Measurements from ENCODE around the gene ANKRD13A.
"Not testable (repeated sequence)": the region's sequence is repeated elsewhere in the genome, so short reads cannot be mapped to it uniquely, and the experiment has no call there.

The ANKRD13A gene

DNA sequence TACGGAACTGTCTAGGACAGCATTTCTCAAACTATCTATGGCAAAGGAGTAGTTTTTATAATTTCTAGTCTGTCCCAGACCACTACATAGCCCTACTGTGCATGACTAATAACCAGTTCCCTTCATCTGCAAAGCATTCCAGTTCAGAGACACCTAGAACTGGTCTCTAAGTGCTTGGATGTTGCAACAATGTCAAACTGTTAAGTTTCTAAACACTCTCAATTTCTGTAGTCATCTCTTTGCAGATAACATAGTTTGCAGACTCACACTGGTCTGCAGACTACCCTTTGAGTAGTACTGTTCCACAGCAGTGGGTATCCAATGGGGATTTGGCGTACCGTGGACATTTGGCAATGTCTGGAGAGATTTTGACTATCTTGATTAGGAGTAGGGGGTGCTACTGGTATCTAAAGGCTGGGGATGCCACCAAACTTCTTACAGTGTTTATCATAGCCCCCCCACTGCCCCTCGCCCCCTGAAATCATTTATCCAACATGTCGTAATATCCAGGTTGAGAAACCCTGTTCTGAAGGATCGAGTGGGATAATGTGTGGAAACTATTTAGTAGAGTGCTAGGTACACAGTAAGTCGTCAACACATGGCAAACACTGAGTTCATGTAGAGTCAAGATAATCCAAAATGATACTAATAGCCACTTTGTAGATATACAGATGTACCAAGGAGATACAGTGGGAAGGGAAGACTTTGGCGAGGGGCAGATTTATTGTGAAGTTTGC is 47.4 kb downstream of the ANKRD13A start:
- Histone ChIP-seq H3K9me3 (ENCODE audit: control insufficient read depth, low read length) (no peaks in the 10 kb centered on the region), H3K4me3 (ENCODE audit: low read length) (no peak overlapping the region), H3K4me1 (ENCODE audit: control insufficient read depth, insufficient read depth, low read length) (peaks cover 20% of the 10 kb centered on the region), H3K9ac (ENCODE audit: low read length) (no peak overlapping the region), H3K36me3 (ENCODE audit: control insufficient read depth, insufficient read depth, low read length) (no peaks in the 10 kb centered on the region), H3K27me3 (ENCODE audit: control insufficient read depth, insufficient read depth, low read length) (no peaks in the 10 kb centered on the region)

DNA sequence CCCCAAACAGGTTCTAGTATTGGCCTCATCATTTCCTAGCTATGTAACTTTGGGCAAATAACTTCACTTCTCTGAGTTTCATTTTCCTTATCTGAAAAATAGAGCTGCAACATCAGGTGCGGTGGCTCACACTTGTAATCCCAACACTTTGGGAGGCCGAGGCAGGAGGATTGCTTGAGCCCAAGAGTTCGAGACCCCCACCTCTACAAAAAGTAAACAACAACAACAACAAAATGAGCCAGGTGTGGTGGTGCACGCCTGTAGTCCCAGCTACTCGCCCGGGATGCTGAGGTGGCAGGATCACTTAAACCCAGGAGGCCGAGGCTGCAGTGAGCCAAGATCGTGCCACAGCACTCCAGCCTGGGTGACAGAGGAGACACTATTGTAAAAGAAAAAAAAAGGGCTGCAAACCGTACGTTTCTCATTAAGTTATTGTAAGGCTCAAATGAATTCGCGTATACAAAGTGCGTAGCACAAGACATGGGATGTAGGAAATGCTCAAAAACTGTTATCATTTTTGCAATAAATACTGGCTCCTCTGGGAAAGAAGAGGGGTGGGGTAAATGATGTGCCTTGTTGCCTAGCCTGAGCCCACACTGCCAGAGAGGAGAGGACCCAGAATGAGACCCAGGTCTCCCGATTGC is 48.2 kb downstream of the ANKRD13A start:
- Histone ChIP-seq H3K9ac (ENCODE audit: low read length) (peak overlapping the region; percentile 84), H3K27me3 (ENCODE audit: control insufficient read depth, insufficient read depth, low read length) (no peaks in the 10 kb centered on the region), H3K36me3 (ENCODE audit: control insufficient read depth, insufficient read depth, low read length) (no peaks in the 10 kb centered on the region), H3K9me3 (ENCODE audit: control insufficient read depth, low read length) (no peaks in the 10 kb centered on the region), H3K4me1 (ENCODE audit: control insufficient read depth, insufficient read depth, low read length) (peaks cover 20% of the 10 kb centered on the region), H3K4me3 (ENCODE audit: low read length) (peak overlapping the region; percentile 9)

- H3K27me3 ChIP-seq (ENCODE audit: control insufficient read depth, insufficient read depth, low read length) = no peaks in the 10 kb centered on the region
- no peaks in the 10 kb centered on the region for H3K36me3 ChIP-seq (ENCODE audit: control insufficient read depth, insufficient read depth, low read length)
- peak within 1 kb of the TSS; percentile 84 for H3K9ac ChIP-seq (ENCODE audit: low read length)
- peak within 1 kb of the TSS; percentile 9 for H3K4me3 ChIP-seq (ENCODE audit: low read length)
- peaks cover 14% of the 10 kb centered on the region for H3K4me1 ChIP-seq (ENCODE audit: control insufficient read depth, insufficient read depth, low read length)
- H3K9me3 ChIP-seq (ENCODE audit: control insufficient read depth, low read length) = no peaks in the 10 kb centered on the region
These were observed 49.2 kb downstream of the ANKRD13A start, which contains the start of gene C12orf76 for GRCh38 chr12:110048242-110049027. TSS of gene C12orf76 (minus strand) at chr12:110048522. CDS start at chr12:110048495, 27 bp downstream.

DNA sequence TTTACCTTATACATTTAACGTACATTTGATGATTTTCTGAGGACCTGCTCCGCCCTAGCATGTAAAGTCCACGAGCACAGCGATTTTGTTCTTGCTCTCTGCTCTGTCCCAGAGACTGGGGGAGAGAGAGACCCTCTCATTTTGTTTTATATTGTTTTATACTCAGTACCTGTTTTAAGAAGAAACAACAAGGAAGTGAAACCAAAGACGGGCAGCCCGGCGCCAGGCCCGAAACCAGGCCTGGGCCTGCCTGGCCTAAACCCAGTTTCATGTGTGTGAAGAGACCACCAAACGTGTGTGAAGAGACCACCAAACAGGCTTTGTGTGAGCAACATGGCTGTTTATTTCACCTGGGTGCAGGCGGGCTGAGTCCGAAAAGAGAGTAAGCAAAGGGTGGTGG is 49.8 kb downstream of the ANKRD13A start:
- H3K36me3 ChIP-seq (ENCODE audit: control insufficient read depth, insufficient read depth, low read length); H3K9me3 ChIP-seq (ENCODE audit: control insufficient read depth, low read length); H3K27me3 ChIP-seq (ENCODE audit: control insufficient read depth, insufficient read depth, low read length): not testable (repeated sequence)
- Histone ChIP-seq H3K4me3 (ENCODE audit: low read length) (peak overlapping the region; percentile 9), H3K9ac (ENCODE audit: low read length) (peak overlapping the region; percentile 84), H3K4me1 (ENCODE audit: control insufficient read depth, insufficient read depth, low read length) (peaks cover 12% of the 10 kb centered on the region)

DNA sequence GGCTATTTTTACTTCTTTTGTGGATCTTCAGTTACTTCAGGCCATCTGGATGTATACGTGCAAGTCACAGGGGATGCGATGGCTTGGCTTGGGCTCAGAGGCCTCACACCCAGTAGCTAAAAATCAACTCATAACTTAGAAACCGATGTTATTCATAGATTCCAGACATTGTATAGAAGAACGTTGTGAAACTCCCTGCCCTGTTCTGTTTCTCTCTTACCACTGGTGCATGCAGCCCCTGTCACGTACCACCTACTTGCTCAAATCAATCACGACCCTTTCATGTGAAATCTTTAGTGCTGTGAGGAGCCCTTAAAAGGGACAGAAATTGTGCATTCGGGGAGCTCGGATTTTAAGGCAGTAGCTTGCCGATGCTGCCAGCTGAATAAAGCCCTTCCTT is 50.4 kb downstream of the ANKRD13A start:
- H3K36me3 ChIP-seq (ENCODE audit: control insufficient read depth, insufficient read depth, low read length); H3K9me3 ChIP-seq (ENCODE audit: control insufficient read depth, low read length); H3K9ac ChIP-seq (ENCODE audit: low read length); H3K27me3 ChIP-seq (ENCODE audit: control insufficient read depth, insufficient read depth, low read length); H3K4me3 ChIP-seq (ENCODE audit: low read length): not testable (repeated sequence)
- peaks cover 12% of the 10 kb centered on the region for H3K4me1 ChIP-seq (ENCODE audit: control insufficient read depth, insufficient read depth, low read length)

DNA sequence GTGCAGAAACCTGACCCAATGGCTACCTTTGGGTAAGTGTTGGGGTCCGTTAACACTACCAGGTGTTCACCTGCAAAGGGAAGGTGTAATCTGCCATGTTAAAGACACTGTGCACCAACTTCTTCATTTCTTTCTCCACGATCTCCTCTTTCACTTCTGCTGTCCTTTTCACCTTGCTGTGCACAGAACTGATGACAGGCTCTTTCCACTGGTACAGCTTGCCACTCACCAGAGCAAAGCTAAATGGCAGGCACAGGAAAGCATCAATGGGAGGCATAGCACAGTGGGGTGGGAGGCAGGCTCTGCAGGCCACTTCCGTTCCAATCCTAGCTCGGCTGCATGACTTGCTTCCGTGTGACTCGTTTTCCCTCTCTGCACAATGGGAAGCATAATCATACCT is 51.7 kb downstream of the ANKRD13A start:
- no peak overlapping the region for H3K9ac ChIP-seq (ENCODE audit: low read length)
- H3K4me3 ChIP-seq (ENCODE audit: low read length) = no peak overlapping the region
- no peaks in the 10 kb centered on the region for H3K9me3 ChIP-seq (ENCODE audit: control insufficient read depth, low read length)
- H3K4me1 ChIP-seq (ENCODE audit: control insufficient read depth, insufficient read depth, low read length) = peaks cover 12% of the 10 kb centered on the region
- H3K27me3 ChIP-seq (ENCODE audit: control insufficient read depth, insufficient read depth, low read length) = no peaks in the 10 kb centered on the region
- no peaks in the 10 kb centered on the region for H3K36me3 ChIP-seq (ENCODE audit: control insufficient read depth, insufficient read depth, low read length)

DNA sequence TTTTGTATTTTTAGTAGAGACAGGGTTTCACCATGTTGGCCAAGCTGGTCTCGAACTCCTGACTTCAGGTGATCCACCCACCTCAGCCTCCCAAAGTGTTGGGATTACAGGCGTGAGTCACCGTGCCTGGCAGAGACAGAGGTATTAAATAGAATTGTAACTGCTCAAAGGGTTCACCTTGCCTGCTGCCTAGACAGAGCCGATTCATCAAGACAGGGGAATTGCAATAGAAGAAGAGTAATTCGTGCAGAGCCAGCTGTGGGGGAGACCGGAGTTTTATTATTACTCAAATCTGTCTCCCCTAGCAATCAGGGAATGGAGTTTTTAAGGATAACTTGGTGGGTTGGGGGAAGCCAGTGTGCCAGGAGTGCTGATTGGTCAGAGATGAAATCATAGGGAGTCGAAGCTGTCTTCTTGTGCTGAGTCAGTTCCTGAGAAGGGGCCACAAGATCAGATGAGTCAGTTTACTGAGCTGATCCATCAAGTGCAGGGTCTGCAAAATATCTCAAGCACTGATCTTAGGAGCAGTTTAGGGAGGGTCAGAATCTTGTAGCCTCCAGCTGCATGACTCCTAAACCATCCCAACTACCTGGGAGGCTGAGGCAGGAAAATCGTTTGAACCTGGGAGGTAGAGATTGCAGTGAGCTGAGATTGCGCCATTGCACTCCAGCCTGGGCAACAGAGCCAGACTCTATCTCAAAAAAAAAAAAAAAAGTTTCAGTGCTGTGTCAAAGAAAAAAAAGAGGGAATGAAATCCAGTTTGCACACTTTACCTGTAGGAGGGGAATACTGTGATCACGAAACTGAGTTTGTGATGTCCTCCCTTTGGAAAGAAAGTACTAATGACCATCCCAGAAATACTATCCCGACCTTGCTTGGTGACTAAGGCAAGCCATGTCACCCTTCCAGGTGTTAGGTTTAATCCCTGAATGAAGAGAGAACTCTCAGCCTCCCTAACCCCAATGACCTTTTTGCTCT is 56.4 kb downstream of the ANKRD13A start:
- not testable (repeated sequence) for H3K36me3 ChIP-seq (ENCODE audit: control insufficient read depth, insufficient read depth, low read length); H3K9me3 ChIP-seq (ENCODE audit: control insufficient read depth, low read length); H3K4me3 ChIP-seq (ENCODE audit: low read length); H3K9ac ChIP-seq (ENCODE audit: low read length); H3K4me1 ChIP-seq (ENCODE audit: control insufficient read depth, insufficient read depth, low read length); H3K27me3 ChIP-seq (ENCODE audit: control insufficient read depth, insufficient read depth, low read length)

DNA sequence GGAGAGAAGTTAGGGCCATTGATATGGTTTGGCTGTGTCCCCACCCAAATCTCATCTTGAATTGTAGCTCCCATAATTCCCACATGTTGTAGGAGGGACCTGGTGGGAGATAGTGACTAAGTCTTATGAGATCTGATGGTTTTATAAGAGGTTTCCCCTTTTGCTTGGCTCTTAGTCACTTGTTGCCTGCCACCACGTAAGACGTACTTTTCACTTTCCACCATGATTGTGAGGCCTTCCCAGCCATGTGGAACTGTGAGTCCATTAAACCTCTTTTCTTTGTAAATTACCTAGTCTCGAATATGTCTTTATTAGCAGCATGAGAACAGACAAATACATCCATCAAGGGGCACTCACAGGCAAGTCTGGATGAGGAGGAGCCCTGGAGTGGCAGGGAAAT is 57.4 kb downstream of the ANKRD13A start:
- H3K9me3 ChIP-seq (ENCODE audit: control insufficient read depth, low read length); H3K9ac ChIP-seq (ENCODE audit: low read length); H3K4me1 ChIP-seq (ENCODE audit: control insufficient read depth, insufficient read depth, low read length); H3K27me3 ChIP-seq (ENCODE audit: control insufficient read depth, insufficient read depth, low read length); H3K4me3 ChIP-seq (ENCODE audit: low read length); H3K36me3 ChIP-seq (ENCODE audit: control insufficient read depth, insufficient read depth, low read length): not testable (repeated sequence)

GRCh38 chr12:110058875-110059615 is 59.8 kb downstream of the ANKRD13A start:
- Histone ChIP-seq H3K4me3 (ENCODE audit: low read length) (no peak overlapping the region), H3K4me1 (ENCODE audit: control insufficient read depth, insufficient read depth, low read length) (no peaks in the 10 kb centered on the region), H3K9ac (ENCODE audit: low read length) (no peak overlapping the region)

GRCh38 chr12:110059651-110060000 is 60.4 kb downstream of the ANKRD13A start:
- H3K4me3 ChIP-seq (ENCODE audit: low read length) = no peak overlapping the region
- no peak overlapping the region for H3K9ac ChIP-seq (ENCODE audit: low read length)

More at GRCh38 chr12:110058875-110059615, 59.8 kb downstream of the ANKRD13A start:
- Histone ChIP-seq H3K27me3 (ENCODE audit: control insufficient read depth, insufficient read depth, low read length) (peaks cover 5% of the 10 kb centered on the region), H3K36me3 (ENCODE audit: control insufficient read depth, insufficient read depth, low read length) (no peaks in the 10 kb centered on the region), H3K9me3 (ENCODE audit: control insufficient read depth, low read length) (no peaks in the 10 kb centered on the region)

DNA sequence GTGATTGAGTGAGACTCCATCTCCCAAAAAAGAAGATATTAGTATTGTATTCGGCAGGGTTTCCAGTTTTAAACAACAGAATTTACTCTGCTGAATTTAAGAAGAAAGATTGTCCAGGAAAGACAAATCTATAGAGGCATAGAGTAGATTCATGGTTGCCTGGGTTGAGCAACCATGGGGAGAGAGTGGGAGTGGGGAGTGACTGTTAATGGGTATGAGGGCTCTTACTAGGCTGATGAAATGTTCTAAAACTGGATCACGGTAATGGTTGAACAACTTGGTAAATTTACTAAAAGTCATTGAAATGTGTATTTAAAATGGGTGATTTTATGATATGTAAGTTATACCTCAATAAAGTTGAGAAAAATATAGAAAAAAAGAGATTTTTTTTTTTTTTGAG is 63.0 kb downstream of the ANKRD13A start:
- no peak overlapping the region for H3K4me3 ChIP-seq (ENCODE audit: low read length)
- H3K4me1 ChIP-seq (ENCODE audit: control insufficient read depth, insufficient read depth, low read length) = no peaks in the 10 kb centered on the region
- no peaks in the 10 kb centered on the region for H3K9me3 ChIP-seq (ENCODE audit: control insufficient read depth, low read length)
- peaks cover 2% of the 10 kb centered on the region for H3K27me3 ChIP-seq (ENCODE audit: control insufficient read depth, insufficient read depth, low read length)
- H3K36me3 ChIP-seq (ENCODE audit: control insufficient read depth, insufficient read depth, low read length) = no peaks in the 10 kb centered on the region
- no peak overlapping the region for H3K9ac ChIP-seq (ENCODE audit: low read length)

More at GRCh38 chr12:110059651-110060000, 60.4 kb downstream of the ANKRD13A start:
- H3K36me3 ChIP-seq (ENCODE audit: control insufficient read depth, insufficient read depth, low read length) = no peaks in the 10 kb centered on the region
- peaks cover 5% of the 10 kb centered on the region for H3K27me3 ChIP-seq (ENCODE audit: control insufficient read depth, insufficient read depth, low read length)
- no peaks in the 10 kb centered on the region for H3K9me3 ChIP-seq (ENCODE audit: control insufficient read depth, low read length)
- no peaks in the 10 kb centered on the region for H3K4me1 ChIP-seq (ENCODE audit: control insufficient read depth, insufficient read depth, low read length)
